ENCODE results near the gene VPS13D.
"Not testable (repeated sequence)": the region's sequence is repeated elsewhere in the genome, so short reads cannot be mapped to it uniquely, and the experiment has no call there.

The VPS13D gene

GRCh38 chr1:12501661-12502060, 271.8 kb downstream of the VPS13D start:
- no peak for DNase-seq

- DNase-seq: no peak
Measured at GRCh38 chr1:12502336-12503109, 272.7 kb downstream of the VPS13D start.

GRCh38 chr1:12503709-12504108, 273.9 kb downstream of the VPS13D start:
- no peak for DNase-seq

GRCh38 chr1:12504601-12505000, 274.8 kb downstream of the VPS13D start:
- no peak for DNase-seq

GRCh38 chr1:12505231-12505630, 275.4 kb downstream of the VPS13D start:
- DNase-seq: no peak

- DNase-seq: no peak
Measured at GRCh38 chr1:12505639-12506280, 275.9 kb downstream of the VPS13D start.

GRCh38 chr1:12506281-12507280, 276.8 kb downstream of the VPS13D start:
- no peak for DNase-seq

- DNase-seq: no peak
Measured at GRCh38 chr1:12507631-12508030, 277.8 kb downstream of the VPS13D start.

- DNase-seq: no peak
Measured at GRCh38 chr1:12508849-12509248, 279.0 kb downstream of the VPS13D start.

- DNase-seq: no peak
Measured at GRCh38 chr1:12511128-12511484, 281.3 kb downstream of the VPS13D start.

- no peak for DNase-seq
Measured at GRCh38 chr1:12511516-12512468, 282.0 kb downstream of the VPS13D start.

GRCh38 chr1:12513181-12513580, 283.4 kb downstream of the VPS13D start:
- DNase-seq: no peak

- DNase-seq: no peak
Measured at GRCh38 chr1:12514590-12514989, 284.8 kb downstream of the VPS13D start.

GRCh38 chr1:12515234-12515633, 285.4 kb downstream of the VPS13D start:
- DNase-seq: no peak

GRCh38 chr1:12516741-12517140, 286.9 kb downstream of the VPS13D start:
- DNase-seq: no peak

GRCh38 chr1:12518931-12519692, 289.3 kb downstream of the VPS13D start:
- no peak for DNase-seq

GRCh38 chr1:12519693-12520364, 290.0 kb downstream of the VPS13D start:
- DNase-seq: no peak

- DNase-seq: no peak
Measured at GRCh38 chr1:12521096-12521495, 291.3 kb downstream of the VPS13D start.

GRCh38 chr1:12522780-12523179, 292.9 kb downstream of the VPS13D start:
- DNase-seq: not testable (repeated sequence)

GRCh38 chr1:12524266-12524665, 294.4 kb downstream of the VPS13D start:
- DNase-seq: no peak
